Psoas muscle (tissue), 8 donors: Measurements from ENCODE around the gene BCL11B. TPM values are rescaled to one million over a fixed set of nuclear protein-coding genes. Genes with fewer than 3 reads are reported as not detected.

Source experiments
- ATAC-seq, 4 donors: fragments of 200-7000 bp; cut with Tn5 transposase; one replicate each; pipeline ENCODE4 v1.9.1; 2020; ENCODE audit warnings: moderate library complexity in 3 of 4, mild to moderate bottlenecking in 2 of 4
- DNase-seq, 2 donors: peaks; one replicate each; pipeline ENCODE4 v3.0.0-alpha.2; 2020
- H3K27ac ChIP-seq: fragments of 200-600 bp; one replicate; pipeline ENCODE4 v1.8.0; 2022
- H3K27me3 ChIP-seq, 3 donors: fragments of 200-600 bp in 1 of 3; one replicate each; pipeline versions ENCODE4 v1.6.1 to v1.8.0; 2013 to 2022; ENCODE audit warnings: low read length in 2 of 3, mild to moderate bottlenecking in 2 of 3, moderate library complexity in 1 of 3; ENCODE audit not compliant: insufficient read depth in 3 of 3
- H3K36me3 ChIP-seq, 2 donors: fragments of 200-600 bp in 1 of 2; one replicate each; pipeline versions ENCODE4 v1.6.1 to v1.8.0; 2013 to 2022; ENCODE audit warnings: low read depth in 1 of 2, mild to moderate bottlenecking in 1 of 2, moderate library complexity in 1 of 2; ENCODE audit not compliant: insufficient read depth in 1 of 2
- H3K4me1 ChIP-seq: fragments of 200-600 bp; one replicate; pipeline ENCODE4 v1.8.0; 2022
- H3K4me3 ChIP-seq: fragments of 200-600 bp; one replicate; pipeline ENCODE4 v1.8.0; 2022; ENCODE audit warnings: mild to moderate bottlenecking
- H3K9me3 ChIP-seq: fragments of 200-600 bp; one replicate; pipeline ENCODE4 v1.8.0; 2022
- WGBS, 3 donors: extraction: QIAGEN DNeasy Blood & Tissue Kit; methylation state at CpG; one replicate each; pipeline versions ENCODE4 v1.1.6 to v1.1.7; 2013; 5-methylcytosine and 5-hydroxymethylcytosine counted together
- intact Hi-C, 2 donors: fragments of 100-400 bp; cut with DNase I; formaldehyde crosslinking; loops; one replicate each; pipeline versions ENCODE4 v1.11.0 to v1.14.2; 2022
- polyA plus RNA-seq, 3 donors: library from polyadenylated mRNA; stranded (reverse); fragments of 200-250 nt; gene quantifications; one replicate each; pipeline ENCODE4 v1.2.3, GENCODE V29; 2013
- total RNA-seq, 4 donors: library from RNA; stranded (reverse); fragmentation: NEBNext Ultra II Directional in 2 of 4; extraction: Animal tissue kit (Norgen Biotek cat#: 25700) in 2 of 4; gene quantifications; one replicate each; pipeline versions ENCODE4 v1.2.1 to v1.2.4, GENCODE V29; 2021 to 2023
- TF ChIP-seq, protein P1 (sequence below): fragments of 200-600 bp; IDR thresholded peaks from one replicate; pipeline ENCODE4 v1.8.0; 2022; ENCODE audit warnings: antibody characterized with exemption
- donor health status: healthy with polysubstance abuse.
- donor health status: DM: no; HTN: no; CAD: no; lungs with moderate emphysema.
- donor health status: Bipolar disorder and iron deficiency.
- donor health status: healthy.
- donor health status: DM: yes; HTN: yes; CAD: no.
- donor health status: DM: no; HTN: no; CAD: no.
- donor health status: DM: no; HTN: no; CAD: no.
- donor health status: DM: yes; HTN: yes; CAD: no.

BCL11B gene
- total and polyA plus RNA-seq, 7 donors: 0.01 to 0.34 (median 0.15) TPM; not detected in 2

DNA sequence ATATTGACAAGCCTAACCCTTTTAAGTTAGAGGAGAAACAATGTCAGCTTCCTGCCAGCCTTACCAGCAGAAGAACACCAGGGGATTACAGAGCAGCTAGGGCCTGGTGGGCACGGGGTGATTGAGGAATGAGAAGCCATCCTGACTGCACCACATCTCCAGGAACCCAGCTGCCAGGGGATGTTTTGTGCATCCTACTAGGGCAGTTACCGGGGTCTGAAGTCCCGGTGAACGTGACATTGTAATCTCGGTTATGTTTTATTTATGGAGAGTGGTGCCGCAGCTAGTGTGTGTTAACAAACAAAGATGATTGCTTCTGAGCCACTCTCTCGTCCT, 115.9 kb downstream of the BCL11B start:
- H3K4me1 ChIP-seq: peaks cover 11% of the 10 kb centered on the region
- no peaks in the 10 kb centered on the region for H3K36me3 ChIP-seq
- DNase-seq (no peak), ATAC-seq (no peak)
- H3K4me3 ChIP-seq: no peak overlapping the region
- H3K27me3 ChIP-seq: no peaks in the 10 kb centered on the region
- WGBS, 3 donors: 59 to 64% (median 60%) methylated on average over 7 of the region's 7 CpGs
- intact Hi-C loops: no loop called here
- no peak overlapping the region for H3K27ac ChIP-seq
- TF ChIP-seq, protein P1, sequence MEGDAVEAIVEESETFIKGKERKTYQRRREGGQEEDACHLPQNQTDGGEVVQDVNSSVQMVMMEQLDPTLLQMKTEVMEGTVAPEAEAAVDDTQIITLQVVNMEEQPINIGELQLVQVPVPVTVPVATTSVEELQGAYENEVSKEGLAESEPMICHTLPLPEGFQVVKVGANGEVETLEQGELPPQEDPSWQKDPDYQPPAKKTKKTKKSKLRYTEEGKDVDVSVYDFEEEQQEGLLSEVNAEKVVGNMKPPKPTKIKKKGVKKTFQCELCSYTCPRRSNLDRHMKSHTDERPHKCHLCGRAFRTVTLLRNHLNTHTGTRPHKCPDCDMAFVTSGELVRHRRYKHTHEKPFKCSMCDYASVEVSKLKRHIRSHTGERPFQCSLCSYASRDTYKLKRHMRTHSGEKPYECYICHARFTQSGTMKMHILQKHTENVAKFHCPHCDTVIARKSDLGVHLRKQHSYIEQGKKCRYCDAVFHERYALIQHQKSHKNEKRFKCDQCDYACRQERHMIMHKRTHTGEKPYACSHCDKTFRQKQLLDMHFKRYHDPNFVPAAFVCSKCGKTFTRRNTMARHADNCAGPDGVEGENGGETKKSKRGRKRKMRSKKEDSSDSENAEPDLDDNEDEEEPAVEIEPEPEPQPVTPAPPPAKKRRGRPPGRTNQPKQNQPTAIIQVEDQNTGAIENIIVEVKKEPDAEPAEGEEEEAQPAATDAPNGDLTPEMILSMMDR: no peak
- H3K9me3 ChIP-seq: no peaks in the 10 kb centered on the region

DNA sequence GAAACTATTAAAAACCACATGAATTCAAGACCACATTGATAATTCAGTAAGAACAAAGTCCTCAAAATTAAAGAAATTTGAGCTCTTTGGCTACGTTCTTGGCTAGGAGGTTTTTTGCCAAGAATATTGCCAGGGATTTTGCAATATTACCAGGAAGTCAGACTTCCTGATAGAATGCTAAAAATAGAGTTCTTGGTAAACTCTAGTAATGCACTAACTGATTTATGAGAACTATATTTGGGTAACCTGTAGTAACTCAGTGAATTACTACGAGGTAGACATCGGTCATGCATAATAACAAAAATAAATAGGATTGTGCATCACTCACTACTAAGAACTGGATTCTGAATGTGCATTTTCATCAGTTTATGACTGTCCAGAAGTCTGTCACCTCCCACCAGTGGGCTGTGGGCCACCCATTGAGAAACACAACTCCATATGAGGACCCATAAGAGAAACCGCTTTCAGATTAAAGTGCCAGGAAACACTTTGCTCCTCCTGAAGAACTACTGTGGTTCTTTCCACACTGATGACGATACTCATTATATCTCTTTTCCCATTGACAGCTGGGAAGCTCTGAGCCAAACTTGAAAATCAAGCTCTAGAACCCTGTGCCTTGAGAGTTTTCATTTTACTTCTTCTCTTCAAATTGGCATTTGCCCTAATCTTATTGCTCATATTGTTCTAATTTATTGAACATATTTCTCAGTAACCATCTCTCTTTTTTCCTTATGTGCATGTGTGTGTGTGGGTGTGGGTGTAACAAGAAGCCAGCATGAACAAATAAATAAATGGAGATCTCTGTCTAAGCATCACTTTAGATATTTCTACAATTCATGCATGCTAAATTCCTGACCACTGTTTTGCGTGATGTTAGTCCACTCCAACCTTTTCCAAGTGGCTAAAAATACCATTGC, 116.6 kb downstream of the BCL11B start:
- WGBS, 3 donors: 19 to 32% (median 22%) methylated on average over 6 of the region's 6 CpGs
- H3K9me3 ChIP-seq: no peaks in the 10 kb centered on the region
- peaks cover 11% of the 10 kb centered on the region for H3K4me1 ChIP-seq
- H3K27me3 ChIP-seq: no peaks in the 10 kb centered on the region
- peak; percentile 53 to 80 (median 64) for ATAC-seq
- intact Hi-C loops: no loop called here
- TF ChIP-seq, protein P1: no peak
- H3K36me3 ChIP-seq: no peaks in the 10 kb centered on the region
- no peak overlapping the region for H3K27ac ChIP-seq
- DNase-seq: peak in 1 of 2 donors; percentile 41
- no peak overlapping the region for H3K4me3 ChIP-seq

DNA sequence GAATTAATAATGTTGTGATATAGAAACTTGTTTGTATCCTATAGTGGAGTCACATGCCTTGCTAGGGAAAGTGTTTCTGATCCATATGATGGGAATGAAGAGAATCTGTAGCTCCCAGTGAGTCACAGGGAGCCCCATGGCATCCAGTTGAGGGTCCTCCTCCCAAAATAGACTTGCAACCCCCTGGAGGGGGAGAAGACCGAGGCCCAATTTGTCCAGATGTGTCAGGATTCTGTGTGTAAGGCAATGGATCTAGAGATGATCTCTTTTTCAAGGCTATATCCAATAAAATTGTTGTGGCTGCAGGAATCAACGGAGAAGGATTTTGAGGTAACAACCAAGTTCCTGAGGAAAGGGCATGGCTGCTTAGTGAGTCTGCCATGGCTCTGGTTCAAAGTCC, 121.8 kb downstream of the BCL11B start:
- 60 to 65% (median 63%) methylated on average over 2 of the region's 2 CpGs for WGBS, 3 donors
- Histone ChIP-seq H3K27me3 (peaks cover 0 to 2% (median 0%) of the 10 kb centered on the region in 3 donors), H3K4me1 (peaks cover under 1% of the 10 kb centered on the region), H3K27ac (no peak overlapping the region), H3K9me3 (no peaks in the 10 kb centered on the region), H3K4me3 (no peak overlapping the region), H3K36me3 (no peaks in the 10 kb centered on the region)
- DNase-seq (no peak), ATAC-seq (no peak)
- TF ChIP-seq, protein P1: no peak
- intact Hi-C loops: no loop called here

DNA sequence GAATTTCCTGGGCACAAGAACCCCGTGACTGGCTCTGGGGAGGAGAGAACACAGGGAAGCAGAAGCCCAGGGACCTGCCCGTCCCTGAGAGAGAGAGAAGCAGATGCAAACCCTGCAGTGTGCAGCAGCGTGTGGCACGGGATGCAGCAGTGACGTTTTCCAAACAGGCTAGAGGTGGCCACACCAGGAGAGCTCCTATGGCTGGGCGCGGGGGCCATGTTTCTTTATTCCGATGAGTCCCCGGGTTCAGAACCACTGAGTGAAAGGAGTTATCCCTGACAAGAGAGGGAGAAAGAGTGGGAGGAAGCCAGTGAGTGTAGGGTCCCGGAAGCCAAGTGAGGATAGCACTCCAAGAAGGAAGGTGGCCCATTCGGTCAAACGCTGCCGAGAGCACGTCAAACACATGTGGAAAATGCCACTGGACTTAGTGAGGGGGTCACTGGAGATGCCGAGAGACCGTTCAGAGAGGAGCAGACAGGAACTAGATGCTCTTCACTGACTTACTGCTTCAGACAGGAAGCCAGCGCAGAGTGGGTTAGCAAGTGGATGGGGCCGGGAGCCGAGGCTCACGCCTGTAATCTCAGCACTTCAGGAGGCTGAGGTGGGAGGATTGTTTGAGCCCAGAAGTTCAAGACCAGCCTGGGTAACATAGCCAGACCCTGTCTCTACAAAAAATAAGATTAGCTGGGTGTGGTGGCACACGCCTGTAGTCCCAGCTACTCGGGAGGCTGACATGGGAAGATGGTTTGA, 123.0 kb downstream of the BCL11B start:
- Histone ChIP-seq H3K9me3 (no peaks in the 10 kb centered on the region), H3K36me3 (no peaks in the 10 kb centered on the region), H3K4me3 (no peak overlapping the region), H3K27ac (no peak overlapping the region), H3K27me3 (peaks cover 0 to 2% (median 0%) of the 10 kb centered on the region in 3 donors), H3K4me1 (no peaks in the 10 kb centered on the region)
- DNase-seq: no peak
- no peak for ATAC-seq
- TF ChIP-seq, protein P1: no peak
- 82 to 84% (median 84%) methylated on average over 22 of the region's 22 CpGs for WGBS, 3 donors
- intact Hi-C loops: no loop called here
